Jurkat, Clone E6-1 (cell line): Measurements from ENCODE around the gene LCE2B. TPM values are rescaled to one million over a fixed set of nuclear protein-coding genes. Genes with fewer than 3 reads are reported as not detected.
"Not testable (repeated sequence)": the region's sequence is repeated elsewhere in the genome, so short reads cannot be mapped to it uniquely, and the experiment has no call there.

Experiments
- DNase-seq: peaks from one replicate; pipeline ENCODE4 v3.0.0-alpha.2; 2011; ENCODE audit warnings: low read depth, low spot score
- H3K4me3 ChIP-seq: 2 replicates; pipeline ENCODE4 v1.5.1; 2011; ENCODE audit warnings: mild to moderate bottlenecking, low read length, control low read depth, moderate library complexity
- polyA plus RNA-seq: library from polyadenylated mRNA; unstranded; fragments of >200 nt; gene quantifications from one replicate; pipeline ENCODE4 v1.2.1, GENCODE V29; 2012; ENCODE audit warnings: missing spikeins; ENCODE audit not compliant: insufficient read length, insufficient read depth

LCE2B gene, protein sequence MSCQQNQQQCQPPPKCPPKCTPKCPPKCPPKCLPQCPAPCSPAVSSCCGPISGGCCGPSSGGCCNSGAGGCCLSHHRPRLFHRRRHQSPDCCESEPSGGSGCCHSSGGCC
- not detected for polyA plus RNA-seq

DNA sequence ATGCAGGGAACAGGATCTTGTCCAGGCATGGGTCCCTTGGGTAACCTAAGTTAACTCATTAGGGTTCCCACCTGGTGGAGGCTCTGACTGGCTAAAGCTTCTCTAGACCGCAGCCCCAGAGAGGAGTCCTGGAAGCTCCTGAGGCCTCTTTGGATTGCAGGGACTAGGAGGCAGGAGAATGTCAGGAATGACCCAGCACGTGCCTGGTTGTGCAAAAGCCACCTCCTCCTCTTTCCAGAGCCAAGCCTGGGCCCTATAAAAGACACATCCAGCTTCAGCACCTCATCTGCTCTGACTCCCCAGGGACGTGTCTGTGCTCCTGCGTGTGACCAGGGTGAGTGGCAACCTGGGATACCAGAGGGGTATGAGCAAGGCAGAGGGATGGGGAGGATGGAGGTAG, at the start of gene LCE2B:
Gene LCE2B (plus strand): TSS at position 301 of the 400 bp plus-strand sequence. CDS start 721 bp downstream, outside the sequence.
- DNase-seq, result not testable (repeated sequence)

DNA sequence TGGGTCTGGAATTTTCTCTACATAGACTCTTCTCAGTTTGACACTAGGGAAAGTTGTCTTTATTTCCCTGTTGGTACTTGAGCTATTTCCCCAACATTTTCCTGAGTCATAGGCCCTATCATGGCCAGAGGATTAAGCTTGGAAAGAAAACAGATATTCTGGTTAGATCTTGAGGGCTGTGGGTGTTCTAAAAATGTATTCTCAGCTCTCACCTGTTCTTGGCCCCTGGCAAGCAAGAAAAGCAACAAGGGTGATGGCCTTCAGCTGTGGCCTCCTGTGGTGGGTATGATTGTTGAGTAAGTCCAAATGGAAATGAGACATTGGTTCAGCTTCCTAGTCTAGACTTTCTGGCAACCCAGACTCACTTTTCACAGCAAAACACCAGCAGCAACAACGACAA, 45.6 kb upstream of the LCE2B start:
- no peak for DNase-seq

More for the DNA sequence above, at the start of gene LCE2B:
- H3K4me3 ChIP-seq, result not testable (repeated sequence)

GRCh38 chr1:152643945-152644344, 42.0 kb upstream of the LCE2B start:
- H3K4me3 ChIP-seq, result no peak overlapping the region
- no peak for DNase-seq

More for the DNA sequence above, 45.6 kb upstream of the LCE2B start:
- no peak overlapping the region for H3K4me3 ChIP-seq

GRCh38 chr1:152645146-152645545, 40.8 kb upstream of the LCE2B start:
- DNase-seq, result no peak
- no peak overlapping the region for H3K4me3 ChIP-seq

- DNase-seq, result no peak
- no peak overlapping the region for H3K4me3 ChIP-seq
These were observed 39.3 kb upstream of the LCE2B start for GRCh38 chr1:152646656-152647055.

GRCh38 chr1:152654110-152654509, 31.8 kb upstream of the LCE2B start:
- peak; percentile 52 for DNase-seq

GRCh38 chr1:152656459-152656858, 29.5 kb upstream of the LCE2B start:
- no peak for DNase-seq
- H3K4me3 ChIP-seq, result no peak overlapping the region

More at GRCh38 chr1:152654110-152654509, 31.8 kb upstream of the LCE2B start:
- no peak overlapping the region for H3K4me3 ChIP-seq

- DNase-seq, result no peak
- H3K4me3 ChIP-seq, result no peak overlapping the region
These were observed 28.2 kb upstream of the LCE2B start for GRCh38 chr1:152657677-152658076.

- DNase-seq, result no peak
- H3K4me3 ChIP-seq, result no peak overlapping the region
These were observed 27.3 kb upstream of the LCE2B start for GRCh38 chr1:152658649-152659048.

- no peak for DNase-seq
- no peak within 1 kb of the TSS for H3K4me3 ChIP-seq
These were observed 22.8 kb upstream of the LCE2B start, which contains the start of gene LCE2D for GRCh38 chr1:152663098-152663497. Gene LCE2D, plus strand, starts transcription at chr1:152663380. Its CDS starts 726 bp downstream, at chr1:152664106.

- DNase-seq, H3K4me3 ChIP-seq: not testable (repeated sequence)
These were observed 19.8 kb upstream of the LCE2B start for GRCh38 chr1:152666171-152666570.

- no peak for DNase-seq
- no peak overlapping the region for H3K4me3 ChIP-seq
These were observed 18.3 kb upstream of the LCE2B start for GRCh38 chr1:152667648-152668047.

DNA sequence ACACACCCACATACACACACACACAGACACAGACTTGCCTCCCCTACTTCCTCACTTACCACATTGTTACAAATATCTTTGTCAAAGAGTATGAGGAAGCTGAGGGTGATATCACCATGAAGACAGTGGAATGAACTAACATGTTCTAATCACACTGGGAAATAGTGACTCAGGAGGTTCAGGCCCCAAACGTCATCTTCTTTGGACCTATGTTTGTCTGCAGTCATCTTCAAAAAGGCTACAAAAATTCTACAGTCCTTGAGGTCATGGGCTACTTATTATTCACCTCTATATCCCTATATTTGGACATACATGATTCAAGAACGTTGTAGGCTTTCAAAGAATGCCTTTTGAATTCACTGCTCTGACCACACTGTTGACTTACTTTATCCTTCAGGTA, 12.9 kb upstream of the LCE2B start:
- DNase-seq, result no peak
- no peak overlapping the region for H3K4me3 ChIP-seq

DNA sequence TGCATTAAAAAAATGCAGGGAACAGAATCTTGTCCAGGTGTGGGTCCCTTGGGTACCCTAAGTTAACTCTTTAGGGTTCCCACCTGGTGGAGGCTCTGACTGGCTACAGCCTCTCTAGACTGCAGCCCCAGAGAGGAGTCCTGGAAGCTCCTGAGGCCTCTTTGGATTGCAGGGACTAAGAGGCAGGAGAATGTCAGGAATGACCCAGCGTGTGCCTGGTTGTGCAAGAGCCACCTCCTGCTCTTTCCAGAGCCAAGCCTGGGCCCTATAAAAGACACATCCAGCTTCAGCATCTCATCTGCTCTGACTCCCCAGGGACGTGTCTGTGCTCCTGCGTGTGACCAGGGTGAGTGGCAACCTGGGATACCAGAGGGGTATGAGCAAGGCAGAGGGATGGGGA, 10.9 kb upstream of the LCE2B start, which contains the start of gene LCE2C:
Gene LCE2C (plus strand): TSS at position 297 of the 400 bp plus-strand sequence. CDS start 737 bp downstream, outside the sequence.
- DNase-seq, H3K4me3 ChIP-seq: not testable (repeated sequence)

GRCh38 chr1:152679459-152679858, 6.5 kb upstream of the LCE2B start:
- no peak overlapping the region for H3K4me3 ChIP-seq
- DNase-seq, result no peak

GRCh38 chr1:152681616-152682015, 4.3 kb upstream of the LCE2B start:
- no peak for DNase-seq
- no peak overlapping the region for H3K4me3 ChIP-seq

DNA sequence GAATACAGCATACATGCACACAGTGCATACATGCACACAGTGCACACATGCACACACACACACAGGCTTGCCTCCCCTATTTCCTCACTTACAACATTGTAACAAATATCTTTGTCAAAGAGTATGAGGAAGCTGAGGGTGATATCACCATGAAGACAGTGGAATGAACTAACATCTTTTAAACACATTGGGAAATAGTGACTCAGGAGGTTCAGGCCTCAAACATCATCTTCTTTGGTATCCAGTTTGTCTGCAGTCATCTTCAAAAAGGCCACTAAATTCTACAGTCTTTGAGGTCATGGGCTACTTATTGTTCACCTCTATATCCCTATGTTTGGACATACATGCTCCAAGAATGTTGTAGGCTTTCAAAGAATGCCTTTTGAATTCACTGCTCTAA, 2.1 kb upstream of the LCE2B start:
- no peak overlapping the region for H3K4me3 ChIP-seq
- DNase-seq, result no peak

- DNase-seq, result no peak
- no peak within 1 kb of the TSS for H3K4me3 ChIP-seq
These were observed 12.0 kb downstream of the LCE2B start, which contains the start of gene LCE2A for GRCh38 chr1:152697701-152698600. Gene LCE2A, plus strand, starts transcription at chr1:152698345. Its CDS starts 557 bp downstream, at chr1:152698902.

GRCh38 chr1:152699746-152700145, 13.8 kb downstream of the LCE2B start:
- no peak for DNase-seq
- H3K4me3 ChIP-seq, result no peak overlapping the region

- no peak for DNase-seq
- no peak within 1 kb of the TSS for H3K4me3 ChIP-seq
These were observed 21.9 kb downstream of the LCE2B start, which contains the start of gene LCE4A for GRCh38 chr1:152707860-152708259. Gene LCE4A, plus strand, starts transcription at chr1:152708160. Its CDS starts 916 bp downstream, at chr1:152709076.
